Right lobe of liver (tissue), 6 donors: Measurements from ENCODE around the gene SENP8. TPM values are rescaled to one million over a fixed set of nuclear protein-coding genes. Genes with fewer than 3 reads are reported as not detected.

Source experiments
- ATAC-seq, 4 donors: fragments of 200-7000 bp; cut with Tn5 transposase; one replicate each; pipeline ENCODE4 v1.9.1; 2020; ENCODE audit warnings: mild to moderate bottlenecking in 4 of 4, moderate library complexity in 4 of 4
- DNase-seq, 3 donors: peaks; one replicate each; pipeline ENCODE4 v3.0.0-alpha.2; 2020
- H3K27ac ChIP-seq, 3 donors: fragments of 200-600 bp; one replicate each; pipeline ENCODE4 v1.8.0; 2022
- H3K27me3 ChIP-seq, 2 donors: fragments of 200-600 bp; one replicate each; pipeline ENCODE4 v1.8.0; 2022
- H3K36me3 ChIP-seq, 4 donors: fragments of 200-600 bp; sonication (generic) in 1 of 4; one replicate each; pipeline versions ENCODE4 v1.5.1 to v1.8.0; 2017 to 2022; ENCODE audit warnings: control low read depth in 1 of 4
- H3K4me1 ChIP-seq, 4 donors: fragments of 200-600 bp; sonication (generic) in 1 of 4; one replicate each; pipeline versions ENCODE4 v1.5.1 to v1.8.0; 2017 to 2022; ENCODE audit warnings: control low read depth in 1 of 4
- H3K4me3 ChIP-seq, 3 donors: fragments of 200-600 bp; one replicate each; pipeline ENCODE4 v1.8.0; 2022
- H3K9me3 ChIP-seq, 4 donors: fragments of 200-600 bp; sonication (generic) in 1 of 4; one replicate each; pipeline versions ENCODE4 v1.5.1 to v1.8.0; 2017 to 2022; ENCODE audit warnings: control low read depth in 1 of 4
- CTCF ChIP-seq, 4 donors: fragments of 200-600 bp in 3 of 4; fragments of 450-650 bp in 1 of 4; IDR thresholded peaks; one replicate each; pipeline versions ENCODE4 v1.5.1 to v1.8.0; 2016 to 2022; ENCODE audit warnings: antibody characterized with exemption in 4 of 4, mild to moderate bottlenecking in 2 of 4
- POLR2A ChIP-seq: fragments of 450-650 bp; IDR thresholded peaks from one replicate; pipeline ENCODE4 v1.6.1; 2017; ENCODE audit warnings: antibody characterized with exemption, mild to moderate bottlenecking
- WGBS: methylation state at CpG from one replicate; pipeline ENCODE4 v1.1.6; 2018; ENCODE audit warnings: low coverage, low lambda C conversion rate; ENCODE audit not compliant: insufficient coverage; ENCODE audit errors: missing lambda C conversion rate; 5-methylcytosine and 5-hydroxymethylcytosine counted together
- intact Hi-C, 2 donors: fragments of 100-400 bp; cut with DNase I; formaldehyde crosslinking; loops; one replicate each; pipeline versions ENCODE4 v1.11.2 to v1.14.1; 2022
- total RNA-seq, 6 experiments: library from RNA; depleted of rRNA in 2 of 6; stranded (reverse); fragments of >200 nt in 2 of 6; fragmentation: NEBNext Ultra II Directional in 3 of 6; extraction: Animal tissue kit (Norgen Biotek cat#: 25700) in 3 of 6; gene quantifications; one replicate each; pipeline versions ENCODE4 v1.1.0 to v1.2.4, GENCODE V29; 2016 to 2023
- donor health status: DM: no; HTN: yes; CAD: no.
- donor health status: DM: no; HTN: no; CAD: no.
- donor health status: DM: no; HTN: no; CAD: no.
- donor health status: DM: no; HTN: yes; CAD: no.
- donor health status: DM: no; HTN: yes; CAD: no.

Gene SENP8
- total RNA-seq, 6 experiments from 2014 or later = 0.61 to 2.6 (median 1.0) TPM

- TF ChIP-seq CTCF (IDR thresholded peaks at IDR 0.05) (no peak), POLR2A (no peak)
- DNase-seq (no peak), ATAC-seq (no peak)
- Histone ChIP-seq H3K4me3 (no peak overlapping the region), H3K4me1 (no peaks in the 10 kb centered on the region), H3K27me3 (no peaks in the 10 kb centered on the region), H3K9me3 (no peaks in the 10 kb centered on the region), H3K27ac (no peak overlapping the region), H3K36me3 (no peaks in the 10 kb centered on the region)
- intact Hi-C loops = no loop called here
- WGBS = 80% methylated on average over 2 of the region's 5 CpGs
Observed at GRCh38 chr15:72166716-72167417, 48.7 kb downstream of the SENP8 start.

GRCh38 chr15:72167445-72167844 lies 49.2 kb downstream of the SENP8 start:
- no peaks in the 10 kb centered on the region for H3K27me3 ChIP-seq
- no peaks in the 10 kb centered on the region for H3K36me3 ChIP-seq
- intact Hi-C loops = no loop called here
- no peak for ATAC-seq
- H3K9me3 ChIP-seq = no peaks in the 10 kb centered on the region
- DNase-seq = no peak
- no peaks in the 10 kb centered on the region for H3K4me1 ChIP-seq
- WGBS = 80% methylated on average over 1 of the region's 6 CpGs
- TF ChIP-seq POLR2A (no peak), CTCF (IDR thresholded peaks at IDR 0.05) (no peak)
- no peak overlapping the region for H3K4me3 ChIP-seq
- H3K27ac ChIP-seq = no peak overlapping the region

- H3K27me3 ChIP-seq = no peaks in the 10 kb centered on the region
- TF ChIP-seq POLR2A = no peak
- no peak for TF ChIP-seq CTCF (IDR thresholded peaks at IDR 0.05)
- no peak for ATAC-seq
- H3K4me3 ChIP-seq = no peak overlapping the region
- WGBS = 47% methylated on average over 5 of the region's 7 CpGs
- H3K27ac ChIP-seq = no peak overlapping the region
- no peaks in the 10 kb centered on the region for H3K9me3 ChIP-seq
- intact Hi-C loops = no loop called here
- H3K36me3 ChIP-seq = no peaks in the 10 kb centered on the region
- H3K4me1 ChIP-seq = no peaks in the 10 kb centered on the region
- no peak for DNase-seq
Observed at GRCh38 chr15:72168131-72168807, 50.1 kb downstream of the SENP8 start.

- no peak overlapping the region for H3K4me3 ChIP-seq
- H3K9me3 ChIP-seq = no peaks in the 10 kb centered on the region
- 40% methylated on average over 2 of the region's 4 CpGs for WGBS
- no peaks in the 10 kb centered on the region for H3K4me1 ChIP-seq
- no peaks in the 10 kb centered on the region for H3K27me3 ChIP-seq
- intact Hi-C loops = no loop called here
- H3K36me3 ChIP-seq = no peaks in the 10 kb centered on the region
- no peak overlapping the region for H3K27ac ChIP-seq
- ATAC-seq (no peak), DNase-seq (no peak)
- TF ChIP-seq POLR2A (no peak), CTCF (IDR thresholded peaks at IDR 0.05) (no peak)
Observed at GRCh38 chr15:72168808-72169190, 50.6 kb downstream of the SENP8 start.
